Colonic mucosa (tissue), 4 donors: ENCODE results near the gene CRTAC1. TPM values are rescaled to one million over a fixed set of nuclear protein-coding genes. Genes with fewer than 3 reads are reported as not detected.

ENCODE experiments used
- DNase-seq: peaks from one replicate; pipeline ENCODE4 v3.0.0-alpha.2; 2020
- H3K27ac ChIP-seq: fragments of 200-600 bp; one replicate; pipeline ENCODE4 v1.8.0; 2021
- H3K27me3 ChIP-seq: fragments of 200-600 bp; one replicate; pipeline ENCODE4 v1.8.0; 2021
- H3K36me3 ChIP-seq: fragments of 200-600 bp; one replicate; pipeline ENCODE4 v1.8.0; 2021
- H3K4me1 ChIP-seq: fragments of 200-600 bp; one replicate; pipeline ENCODE4 v1.8.0; 2021; ENCODE audit warnings: mild to moderate bottlenecking
- H3K4me3 ChIP-seq: fragments of 200-600 bp; one replicate; pipeline ENCODE4 v1.8.0; 2021
- H3K9ac ChIP-seq, 2 donors: one replicate each; pipeline ENCODE4 v1.7.0; 2013; ENCODE audit warnings: control low read depth in 2 of 2, low read depth in 2 of 2, low read length in 2 of 2
- H3K9me3 ChIP-seq: fragments of 200-600 bp; one replicate; pipeline ENCODE4 v1.8.0; 2021
- CTCF ChIP-seq: fragments of 200-600 bp; IDR thresholded peaks from one replicate; pipeline ENCODE4 v1.8.0; 2022; ENCODE audit warnings: antibody characterized with exemption, mild to moderate bottlenecking
- intact Hi-C: fragments of 100-400 bp; cut with DNase I; formaldehyde crosslinking; loops from one replicate; pipeline ENCODE4 v1.14.1; 2022
- total RNA-seq, 2 donors: library from RNA; stranded (reverse); fragmentation: NEBNext Ultra II Directional in 1 of 2; extraction: Animal tissue kit (Norgen Biotek cat#: 25700) in 1 of 2; gene quantifications; one replicate each; pipeline ENCODE4 v1.2.1, GENCODE V29; 2021
- donor health status: healthy.
- donor health status: DM: no; HTN: no; CAD: no.
- donor health status: DM: no; HTN: no; CAD: no.

Gene CRTAC1, protein sequence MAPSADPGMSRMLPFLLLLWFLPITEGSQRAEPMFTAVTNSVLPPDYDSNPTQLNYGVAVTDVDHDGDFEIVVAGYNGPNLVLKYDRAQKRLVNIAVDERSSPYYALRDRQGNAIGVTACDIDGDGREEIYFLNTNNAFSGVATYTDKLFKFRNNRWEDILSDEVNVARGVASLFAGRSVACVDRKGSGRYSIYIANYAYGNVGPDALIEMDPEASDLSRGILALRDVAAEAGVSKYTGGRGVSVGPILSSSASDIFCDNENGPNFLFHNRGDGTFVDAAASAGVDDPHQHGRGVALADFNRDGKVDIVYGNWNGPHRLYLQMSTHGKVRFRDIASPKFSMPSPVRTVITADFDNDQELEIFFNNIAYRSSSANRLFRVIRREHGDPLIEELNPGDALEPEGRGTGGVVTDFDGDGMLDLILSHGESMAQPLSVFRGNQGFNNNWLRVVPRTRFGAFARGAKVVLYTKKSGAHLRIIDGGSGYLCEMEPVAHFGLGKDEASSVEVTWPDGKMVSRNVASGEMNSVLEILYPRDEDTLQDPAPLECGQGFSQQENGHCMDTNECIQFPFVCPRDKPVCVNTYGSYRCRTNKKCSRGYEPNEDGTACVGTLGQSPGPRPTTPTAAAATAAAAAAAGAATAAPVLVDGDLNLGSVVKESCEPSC
- 1 to 10 TPM in 1 of 2 donors, under 1 TPM in 1; 0.17 to 1.4 TPM for total RNA-seq

DNA sequence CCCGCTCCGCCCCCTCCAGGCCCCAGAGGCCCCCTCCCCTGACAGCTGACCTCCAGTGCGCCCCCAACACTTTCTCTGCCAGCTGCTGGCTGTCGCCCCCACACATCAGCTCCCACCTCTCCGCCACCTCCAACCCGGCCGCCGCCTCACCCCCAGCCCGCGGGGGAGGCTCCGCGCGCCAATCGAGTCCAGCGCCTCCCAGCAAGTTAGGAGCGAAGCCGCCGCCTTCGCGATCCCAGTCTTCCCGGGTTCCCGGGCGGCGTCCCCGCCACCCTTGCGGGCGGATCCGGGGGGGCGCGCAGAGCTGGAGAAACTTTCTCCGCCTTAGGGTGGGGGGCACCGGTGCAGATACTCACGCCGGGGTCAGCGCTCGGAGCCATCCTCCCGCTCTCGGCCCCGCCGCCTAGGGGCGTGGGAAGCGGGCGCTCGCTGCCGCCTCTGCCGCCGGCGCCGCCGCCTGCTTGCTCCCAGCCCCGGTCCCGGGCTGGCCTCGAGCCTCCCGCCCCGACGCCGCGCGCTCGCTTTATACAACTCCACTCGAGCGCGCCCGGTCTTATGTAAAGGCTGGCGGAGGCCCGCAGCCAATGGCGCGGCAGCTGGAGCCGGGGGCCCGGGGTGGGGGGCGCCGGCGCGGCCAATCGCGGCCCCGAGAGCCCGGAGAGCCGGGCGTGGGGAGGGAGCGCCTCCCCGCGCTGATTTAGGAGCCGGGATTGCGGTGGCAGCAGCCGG lies at the start of gene CRTAC1:
CRTAC1 (minus strand) TSS at position 529 of the 729 bp plus-strand sequence; CDS start at position 380, 149 bp downstream.
- Histone ChIP-seq H3K4me1 (peaks cover 7% of the 10 kb centered on the region), H3K27me3 (peaks cover 35% of the 10 kb centered on the region), H3K9me3 (no peaks in the 10 kb centered on the region), H3K27ac (no peak within 1 kb of the TSS), H3K4me3 (peak within 1 kb of the TSS; percentile 23), H3K36me3 (no peaks in the 10 kb centered on the region), H3K9ac (peak within 1 kb of the TSS in 1 of 2 donors; percentile 50)
- intact Hi-C loops = no loop called here
- no peak for TF ChIP-seq CTCF
- DNase-seq = peak; percentile 26

DNA sequence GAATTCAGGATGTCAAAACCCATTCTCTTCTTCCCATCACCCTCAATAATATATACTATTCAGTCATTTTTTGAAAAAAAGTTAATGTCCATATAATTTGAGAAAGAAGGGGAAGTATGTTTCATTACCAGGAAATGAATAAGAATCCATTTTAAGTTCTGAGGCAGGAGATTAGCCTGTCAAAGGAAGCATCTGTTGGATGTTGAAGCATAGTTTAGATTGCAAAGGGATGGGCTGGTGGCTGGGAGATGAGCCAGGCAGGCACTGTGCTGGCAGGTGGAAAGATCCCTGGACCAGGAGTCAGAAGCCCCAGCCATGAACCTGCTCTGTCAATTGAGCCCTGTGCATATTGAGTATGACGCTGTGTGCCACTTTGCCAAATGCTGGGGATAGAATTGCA lies 48.4 kb upstream of the CRTAC1 start:
- Histone ChIP-seq H3K9ac (no peak overlapping the region), H3K9me3 (no peaks in the 10 kb centered on the region), H3K4me1 (no peaks in the 10 kb centered on the region), H3K4me3 (no peak overlapping the region), H3K27me3 (no peaks in the 10 kb centered on the region), H3K27ac (no peak overlapping the region), H3K36me3 (no peaks in the 10 kb centered on the region)
- DNase-seq = no peak
- TF ChIP-seq CTCF = no peak
- intact Hi-C loops = no loop called here

DNA sequence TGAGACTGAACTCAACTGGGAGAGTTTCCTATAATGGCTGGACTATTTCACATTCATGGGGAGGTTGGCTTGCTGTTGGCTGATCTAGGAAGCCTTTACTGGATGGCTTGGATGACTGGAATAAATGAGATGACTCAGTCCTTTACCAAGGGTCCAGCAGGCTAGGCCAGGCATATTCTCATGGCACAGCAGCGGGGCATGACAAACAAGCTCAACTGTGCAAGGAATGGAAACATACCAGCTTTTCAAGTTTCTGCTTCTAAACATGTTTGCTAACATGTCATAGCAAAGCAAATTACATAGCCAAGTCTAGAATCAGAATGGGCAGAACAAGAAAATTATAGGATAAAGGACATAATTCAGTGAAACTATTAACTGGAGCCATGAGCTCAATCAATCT lies 46.8 kb upstream of the CRTAC1 start:
- Histone ChIP-seq H3K9me3 (no peaks in the 10 kb centered on the region), H3K27me3 (no peaks in the 10 kb centered on the region), H3K36me3 (no peaks in the 10 kb centered on the region), H3K9ac (no peak overlapping the region), H3K4me3 (no peak overlapping the region), H3K4me1 (no peaks in the 10 kb centered on the region), H3K27ac (no peak overlapping the region)
- TF ChIP-seq CTCF = no peak
- intact Hi-C loops = no loop called here
- DNase-seq = no peak

DNA sequence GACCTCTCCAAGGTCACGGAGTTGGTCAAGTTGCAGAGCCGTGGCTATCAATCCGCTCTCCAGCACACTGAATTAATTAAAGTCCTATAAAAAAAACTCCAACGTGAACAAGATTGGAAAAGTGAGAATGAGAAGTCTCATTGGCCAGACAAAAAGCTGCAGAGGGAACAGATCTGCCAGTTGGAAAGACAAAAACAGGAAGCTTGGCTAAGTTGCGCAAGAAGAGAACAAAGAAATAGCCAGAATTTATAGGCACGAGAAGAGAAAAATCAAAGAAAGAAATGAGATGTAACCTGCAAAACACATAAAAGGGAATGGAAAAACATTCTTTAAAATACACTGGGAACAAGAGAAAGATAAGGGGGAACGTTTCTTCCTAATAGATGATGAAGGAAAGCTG lies 45.7 kb upstream of the CRTAC1 start:
- no peak for TF ChIP-seq CTCF
- H3K9ac ChIP-seq = no peak overlapping the region

DNA sequence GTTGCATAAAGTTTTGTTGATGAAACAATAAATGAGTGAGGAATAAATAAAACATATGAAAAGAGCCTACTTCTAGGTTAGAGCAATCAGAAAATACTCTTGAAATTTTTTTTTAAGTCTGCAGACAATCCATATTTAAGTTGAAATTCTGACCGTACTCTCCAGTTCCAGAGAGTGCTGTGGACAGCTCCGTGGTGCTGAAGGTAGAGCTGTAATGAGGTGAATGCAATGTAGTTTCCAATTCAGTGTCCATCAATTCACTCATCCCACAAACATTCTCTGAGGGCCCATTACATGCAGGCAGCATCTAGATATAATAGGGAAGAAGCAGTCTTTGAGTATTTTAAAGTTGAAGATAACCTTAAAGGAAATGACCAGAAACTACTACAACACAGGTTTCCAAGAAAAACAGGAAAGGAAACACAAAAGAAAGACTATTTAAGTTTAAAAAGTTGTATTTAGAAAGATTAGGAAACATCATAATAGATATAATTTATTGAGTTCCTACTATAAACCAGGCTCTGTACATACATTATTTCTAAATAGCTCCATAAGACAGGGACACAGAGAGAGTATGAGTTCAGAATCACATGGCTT lies 44.0 kb upstream of the CRTAC1 start:
- Histone ChIP-seq H3K9ac (no peak overlapping the region), H3K9me3 (no peaks in the 10 kb centered on the region), H3K27me3 (no peaks in the 10 kb centered on the region), H3K4me3 (no peak overlapping the region), H3K4me1 (no peaks in the 10 kb centered on the region), H3K36me3 (no peaks in the 10 kb centered on the region), H3K27ac (no peak overlapping the region)
- TF ChIP-seq CTCF = no peak
- intact Hi-C loops = no loop called here
- no peak for DNase-seq

More for the DNA sequence above, 45.7 kb upstream of the CRTAC1 start:
- DNase-seq = no peak
- Histone ChIP-seq H3K27ac (no peak overlapping the region), H3K27me3 (no peaks in the 10 kb centered on the region), H3K9me3 (no peaks in the 10 kb centered on the region), H3K4me1 (no peaks in the 10 kb centered on the region), H3K4me3 (no peak overlapping the region), H3K36me3 (no peaks in the 10 kb centered on the region)
- intact Hi-C loops = no loop called here
